ENCODE measurements around the gene KRT25. TPM values are rescaled to one million over a fixed set of nuclear protein-coding genes. Genes with fewer than 3 reads are reported as not detected.

The KRT25 gene
- total and polyA plus RNA-seq, 2 of the 13 experiments (the other 11 are each of a cell fraction or from before 2014, with no cell fraction given) = not detected

- TF ChIP-seq UBTF (CRISPR knock-in tag; IDR thresholded peaks at IDR 0.05) (peak; percentile 89), RBM39 (IDR thresholded peaks at IDR 0.05; ENCODE audit: low read depth, low read length, poor library complexity, severe bottlenecking) (no peak), ZNF326 (CRISPR knock-in tag; IDR thresholded peaks at IDR 0.05; ENCODE audit: borderline replicate concordance) (no peak), AGO2 (optimal IDR thresholded peaks at IDR 0.05; ENCODE audit: low read depth, low read length) (no peak), E2F2 (CRISPR knock-in tag; IDR thresholded peaks at IDR 0.05; ENCODE audit: borderline replicate concordance) (no peak), POGZ (CRISPR knock-in tag; IDR thresholded peaks at IDR 0.05) (peak; percentile 55), HMGA1 (CRISPR knock-in tag; conservative IDR thresholded peaks at IDR 0.05) (no peak), ZNF563 (CRISPR knock-in tag; IDR thresholded peaks at IDR 0.05) (no peak), TBP (CRISPR knock-in tag; IDR thresholded peaks at IDR 0.05) (no peak), PCBP1 (IDR thresholded peaks at IDR 0.05; ENCODE audit: borderline replicate concordance, low read depth, low read length) (no peak), ZNF337 (CRISPR knock-in tag; IDR thresholded peaks at IDR 0.05; ENCODE audit: borderline replicate concordance, low read depth) (no peak), ETV5 (CRISPR knock-in tag; IDR thresholded peaks at IDR 0.05; ENCODE audit: borderline replicate concordance) (0 out of 2 replicates have a peak, but pooled peaks have one; percentile 14), CREBL2 (CRISPR knock-in tag; IDR thresholded peaks at IDR 0.05; ENCODE audit: borderline replicate concordance) (no peak), PAXIP1 (CRISPR knock-in tag; conservative IDR thresholded peaks at IDR 0.05) (peak; percentile 17; the same call in 1 of the 2 replicates), ZNF180 (CRISPR knock-in tag; IDR thresholded peaks at IDR 0.05; ENCODE audit: borderline replicate concordance, low read depth) (no peak), TOPORS (CRISPR knock-in tag; IDR thresholded peaks at IDR 0.05) (no peak), NFKB2 (CRISPR knock-in tag; IDR thresholded peaks at IDR 0.05; ENCODE audit: borderline replicate concordance) (no peak), GABPA (IDR thresholded peaks at IDR 0.05; ENCODE audit: low read depth, low read length) (no peak), GABPA (CRISPR knock-in tag; IDR thresholded peaks at IDR 0.05; ENCODE audit: low read depth) (no peak), NFRKB (IDR thresholded peaks at IDR 0.05) (no peak), ZNF546 (CRISPR knock-in tag; conservative IDR thresholded peaks at IDR 0.05) (no peak), ZNF484 (CRISPR knock-in tag; IDR thresholded peaks at IDR 0.05; ENCODE audit: borderline replicate concordance, low read depth) (no peak), EHMT2 (IDR thresholded peaks at IDR 0.05; ENCODE audit: borderline replicate concordance, low read depth, low read length) (no peak)
Measured at GRCh38 chr17:40779181-40779909, 24.2 kb upstream of the KRT25 start (continued).

All from HepG2 (cell line).